Cerebellar cortex (tissue), 1 donor: Measurements from ENCODE around the gene PITPNC1.
A peak's percentile ranks its signal among the peaks of the same experiment; 100 is the strongest.
"Not testable (repeated sequence)": the region's sequence is repeated elsewhere in the genome, so short reads cannot be mapped to it uniquely, and the experiment has no call there.

Source experiments
- DNase-seq: peaks from one replicate; pipeline ENCODE4 v3.0.0-alpha.2; 2015; ENCODE audit warnings: low spot score

Gene PITPNC1

GRCh38 chr17:67578679-67579405 lies 201.8 kb downstream of the PITPNC1 start:
- DNase-seq = not testable (repeated sequence)

- no peak for DNase-seq
These were observed 205.6 kb downstream of the PITPNC1 start for GRCh38 chr17:67582673-67583081.

GRCh38 chr17:67585077-67585602 lies 208.1 kb downstream of the PITPNC1 start:
- no peak for DNase-seq

GRCh38 chr17:67588326-67588725 lies 211.2 kb downstream of the PITPNC1 start:
- DNase-seq = no peak

GRCh38 chr17:67594115-67594880 lies 217.2 kb downstream of the PITPNC1 start:
- no peak for DNase-seq

GRCh38 chr17:67600408-67600807 lies 223.3 kb downstream of the PITPNC1 start:
- no peak for DNase-seq

GRCh38 chr17:67601897-67602296 lies 224.8 kb downstream of the PITPNC1 start:
- DNase-seq = no peak

- DNase-seq = no peak
These were observed 225.4 kb downstream of the PITPNC1 start for GRCh38 chr17:67602444-67602843.

GRCh38 chr17:67602974-67603373 lies 225.9 kb downstream of the PITPNC1 start:
- DNase-seq = peak; percentile 70

- DNase-seq = peak; percentile 29
These were observed 228.3 kb downstream of the PITPNC1 start for GRCh38 chr17:67605256-67605912.

- peak; percentile 47 for DNase-seq
These were observed 229.4 kb downstream of the PITPNC1 start for GRCh38 chr17:67606471-67606870.

- no peak for DNase-seq
These were observed 230.0 kb downstream of the PITPNC1 start for GRCh38 chr17:67606896-67607604.

- no peak for DNase-seq
These were observed 233.0 kb downstream of the PITPNC1 start for GRCh38 chr17:67610061-67610460.

GRCh38 chr17:67613961-67614360 lies 236.9 kb downstream of the PITPNC1 start:
- no peak for DNase-seq

- peak; percentile 78 for DNase-seq
These were observed 238.0 kb downstream of the PITPNC1 start for GRCh38 chr17:67615011-67615561.

GRCh38 chr17:67615736-67616135 lies 238.7 kb downstream of the PITPNC1 start:
- peak; percentile 29 for DNase-seq

- no peak for DNase-seq
These were observed 240.3 kb downstream of the PITPNC1 start for GRCh38 chr17:67617304-67617899.

GRCh38 chr17:67619555-67619954 lies 242.5 kb downstream of the PITPNC1 start:
- peak; percentile 57 for DNase-seq

- no peak for DNase-seq
These were observed 243.0 kb downstream of the PITPNC1 start for GRCh38 chr17:67620088-67620487.

- DNase-seq = no peak
These were observed 243.6 kb downstream of the PITPNC1 start for GRCh38 chr17:67620636-67621035.

- DNase-seq = no peak
These were observed 246.7 kb downstream of the PITPNC1 start for GRCh38 chr17:67623767-67624166.
